ENCODE results near the gene NTRK1.

The NTRK1 gene

GRCh38 chr1:156834322-156834721, 26.3 kb upstream of the NTRK1 start:
- Histone ChIP-seq H3K9ac (ENCODE audit: low read length) (no peak overlapping the region), H3K4me3 (ENCODE audit: low read depth, low read length, poor library complexity, severe bottlenecking) (no peak overlapping the region), H3F3A (ENCODE audit: insufficient read depth, low read length) (no peaks in the 10 kb centered on the region), H2AFZ (ENCODE audit: low read length) (no peak overlapping the region), H3K4me2 (ENCODE audit: low read length) (no peak overlapping the region), H3K79me2 (ENCODE audit: insufficient read depth, low read length) (no peaks in the 10 kb centered on the region), H3K27ac (ENCODE audit: low read depth, low read length, poor library complexity, severe bottlenecking) (no peak overlapping the region), H3K27me3 (ENCODE audit: insufficient read depth, low read length) (peaks cover 5% of the 10 kb centered on the region; the same call in 1 of the 2 replicates), H3K9me3 (ENCODE audit: low read length) (no peaks in the 10 kb centered on the region), H3K4me1 (ENCODE audit: insufficient read depth, low read length, severe bottlenecking) (no peaks in the 10 kb centered on the region), H3K9me2 (ENCODE audit: low read depth, low read length) (no peaks in the 10 kb centered on the region), H4K20me1 (ENCODE audit: insufficient read depth, low read length) (no peaks in the 10 kb centered on the region), H3K36me3 (ENCODE audit: insufficient read depth, low read length) (no peaks in the 10 kb centered on the region)
- TF ChIP-seq CTCF (IDR thresholded peaks at IDR 0.05; ENCODE audit: low read length), result no peak

- TF ChIP-seq CTCF (IDR thresholded peaks at IDR 0.05; ENCODE audit: low read length) (no peak), EZH2 (IDR thresholded peaks at IDR 0.05; ENCODE audit: borderline replicate concordance, low read length) (no peak)
- no peak overlapping the region for H3K27ac ChIP-seq (ENCODE audit: low read depth, low read length, poor library complexity, severe bottlenecking)
- H3K27me3 ChIP-seq (ENCODE audit: insufficient read depth, low read length), result peaks cover 5% of the 10 kb centered on the region; the same call in 1 of the 2 replicates
- H3K9me2 ChIP-seq (ENCODE audit: low read depth, low read length), result no peaks in the 10 kb centered on the region
- H3F3A ChIP-seq (ENCODE audit: insufficient read depth, low read length), result no peaks in the 10 kb centered on the region
- no peaks in the 10 kb centered on the region for H3K79me2 ChIP-seq (ENCODE audit: insufficient read depth, low read length)
- no peak overlapping the region for H3K4me2 ChIP-seq (ENCODE audit: low read length)
- H3K4me1 ChIP-seq (ENCODE audit: insufficient read depth, low read length, severe bottlenecking), result no peaks in the 10 kb centered on the region
- H3K36me3 ChIP-seq (ENCODE audit: insufficient read depth, low read length), result no peaks in the 10 kb centered on the region
- H2AFZ ChIP-seq (ENCODE audit: low read length), result no peak overlapping the region
- no peaks in the 10 kb centered on the region for H3K9me3 ChIP-seq (ENCODE audit: low read length)
- H4K20me1 ChIP-seq (ENCODE audit: insufficient read depth, low read length), result no peaks in the 10 kb centered on the region
- no peak overlapping the region for H3K9ac ChIP-seq (ENCODE audit: low read length)
- no peak overlapping the region for H3K4me3 ChIP-seq (ENCODE audit: low read depth, low read length, poor library complexity, severe bottlenecking)
Measured at GRCh38 chr1:156836041-156836654, 24.5 kb upstream of the NTRK1 start.

- Histone ChIP-seq H2AFZ (ENCODE audit: low read length) (no peak overlapping the region), H3F3A (ENCODE audit: insufficient read depth, low read length) (no peaks in the 10 kb centered on the region), H3K9me3 (ENCODE audit: low read length) (no peaks in the 10 kb centered on the region), H3K27ac (ENCODE audit: low read depth, low read length, poor library complexity, severe bottlenecking) (no peak overlapping the region), H3K4me1 (ENCODE audit: insufficient read depth, low read length, severe bottlenecking) (no peaks in the 10 kb centered on the region), H3K4me3 (ENCODE audit: low read depth, low read length, poor library complexity, severe bottlenecking) (no peak overlapping the region), H3K9me2 (ENCODE audit: low read depth, low read length) (no peaks in the 10 kb centered on the region), H3K36me3 (ENCODE audit: insufficient read depth, low read length) (no peaks in the 10 kb centered on the region), H3K4me2 (ENCODE audit: low read length) (no peak overlapping the region), H3K27me3 (ENCODE audit: insufficient read depth, low read length) (peaks cover 5% of the 10 kb centered on the region; the same call in 1 of the 2 replicates), H3K79me2 (ENCODE audit: insufficient read depth, low read length) (no peaks in the 10 kb centered on the region), H3K9ac (ENCODE audit: low read length) (no peak overlapping the region), H4K20me1 (ENCODE audit: insufficient read depth, low read length) (no peaks in the 10 kb centered on the region)
- TF ChIP-seq CTCF (IDR thresholded peaks at IDR 0.05; ENCODE audit: low read length) (no peak), EZH2 (IDR thresholded peaks at IDR 0.05; ENCODE audit: borderline replicate concordance, low read length) (no peak)
Measured at GRCh38 chr1:156836892-156837291, 23.8 kb upstream of the NTRK1 start.
